NCI-H1105 treated with DMSO at 0.1 percent for 48 hours (cell line): Measurements from ENCODE around the gene SLC38A10.

Experiments used
- DNase-seq: peaks from one replicate; lab custom pipeline; 2025; lab: John Stamatoyannopoulos, UW

SLC38A10 gene

DNA sequence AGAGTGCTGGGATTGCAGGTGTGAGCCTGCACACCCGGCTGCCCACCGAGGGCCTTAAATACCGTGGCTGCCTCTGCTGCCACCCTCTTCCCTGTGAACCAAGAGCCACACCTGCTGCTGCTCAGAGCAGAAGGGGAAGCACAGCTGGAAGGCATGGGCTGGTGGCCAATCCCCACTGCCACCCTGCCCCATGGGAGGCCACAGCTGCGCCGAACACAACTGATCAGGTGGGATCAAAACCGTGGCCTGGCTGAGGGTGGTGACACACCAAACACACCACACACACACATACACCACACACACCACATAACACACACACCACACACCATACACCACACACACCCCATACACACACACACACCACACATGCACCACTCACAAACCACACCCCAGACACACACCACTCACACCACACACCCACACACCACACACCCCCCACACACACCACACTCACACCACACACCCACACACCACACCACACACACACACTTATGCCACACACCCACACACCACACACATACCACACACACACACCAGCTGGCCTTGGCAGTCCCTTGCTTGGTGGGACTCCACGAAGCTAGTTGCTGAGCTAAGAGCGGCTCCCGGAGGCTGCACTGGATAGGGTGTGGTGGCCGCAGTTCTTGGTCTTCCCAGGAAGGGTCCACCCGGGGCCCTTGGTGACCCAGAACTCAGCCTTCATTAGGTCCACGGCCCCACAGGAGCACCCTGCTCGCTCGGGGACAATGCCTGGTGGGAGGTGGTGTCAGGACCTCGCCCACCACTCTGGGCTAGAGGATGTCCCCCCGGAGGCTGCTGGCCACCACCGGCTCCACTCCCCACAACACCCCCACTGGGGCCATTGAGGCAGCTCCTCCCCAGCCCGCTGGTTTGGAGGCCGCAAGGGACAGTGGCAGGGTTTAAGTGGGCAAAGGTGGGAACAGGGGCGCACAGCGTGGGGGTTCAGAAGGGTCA lies 87.2 kb downstream of the SLC38A10 start:
- DNase-seq: no peak

DNA sequence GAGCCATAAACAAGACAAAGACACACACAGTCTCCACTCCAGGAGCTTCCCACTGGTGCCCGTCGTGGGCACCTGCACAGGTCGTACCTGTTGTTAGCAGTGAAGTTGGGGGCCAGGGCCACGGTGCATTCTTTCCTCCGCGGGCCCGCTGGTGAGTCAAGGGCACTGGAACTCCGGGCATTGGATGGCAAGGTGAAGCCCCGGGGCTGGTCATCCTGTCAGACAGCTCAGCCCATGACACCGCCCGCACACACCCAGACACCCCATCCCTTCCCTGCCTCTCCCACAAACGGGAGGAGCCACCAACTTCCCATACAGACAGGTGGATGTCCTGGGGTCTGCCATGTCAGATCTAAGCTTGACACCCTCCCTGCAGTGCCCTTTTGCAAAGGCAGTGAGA lies 88.5 kb downstream of the SLC38A10 start:
- no peak for DNase-seq

DNA sequence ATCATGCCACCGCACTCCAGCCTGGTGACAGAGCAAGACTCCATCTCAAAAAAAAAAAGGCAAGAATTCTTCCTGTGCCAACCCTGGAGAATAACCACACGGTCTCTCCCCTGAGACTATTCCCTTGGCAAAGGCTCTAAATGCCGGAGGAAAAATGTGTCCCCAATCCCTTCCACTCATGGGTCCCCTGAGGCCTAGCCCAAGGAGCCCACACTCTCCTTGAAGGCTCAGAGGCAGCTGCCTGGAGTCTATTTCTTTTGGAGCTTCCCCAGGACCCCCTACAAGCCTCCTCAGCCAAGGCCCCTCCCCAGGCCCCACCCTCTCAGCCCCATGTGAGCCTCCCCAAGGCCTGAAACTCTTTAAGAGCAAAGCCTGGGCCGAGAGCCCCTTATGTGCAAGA lies 88.9 kb downstream of the SLC38A10 start:
- DNase-seq: no peak

DNA sequence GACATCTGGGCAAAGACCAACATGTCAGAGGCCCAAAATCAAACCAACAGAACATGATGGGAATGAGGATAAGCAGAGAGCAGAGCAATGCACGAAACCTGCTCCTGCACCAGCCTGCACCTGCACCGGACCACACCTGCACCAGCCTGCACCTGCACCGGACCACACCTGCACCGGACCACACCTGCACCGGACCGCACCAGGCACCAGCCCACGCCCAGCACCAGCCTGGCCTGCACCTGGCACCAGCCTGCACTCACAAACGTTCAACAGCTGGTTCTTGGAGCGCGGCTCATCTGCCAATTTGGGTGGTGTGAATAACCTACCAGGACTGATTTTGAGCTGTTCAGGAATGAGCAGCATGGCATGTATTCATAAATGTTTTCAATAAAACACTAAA lies 90.5 kb downstream of the SLC38A10 start:
- no peak for DNase-seq

DNA sequence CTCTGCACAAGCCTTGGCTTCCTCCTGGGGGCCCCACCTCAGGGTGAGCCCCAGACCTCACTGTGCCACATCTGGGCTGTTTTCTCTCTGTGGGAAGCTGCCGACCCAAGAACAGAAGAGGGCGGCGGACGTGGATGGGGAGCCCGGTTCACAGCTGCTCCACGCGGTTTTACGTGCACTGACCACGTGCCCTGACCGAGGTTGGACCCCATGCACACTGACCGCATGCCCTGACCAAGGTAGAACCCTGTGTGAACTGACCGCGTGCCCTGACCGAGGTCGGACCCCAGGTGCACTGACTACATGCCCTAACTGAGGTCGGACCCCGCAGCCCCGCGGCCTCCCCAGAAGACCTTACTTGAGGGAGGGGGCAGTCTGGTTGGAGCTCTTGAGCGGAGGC lies 92.0 kb downstream of the SLC38A10 start:
- DNase-seq: no peak

DNA sequence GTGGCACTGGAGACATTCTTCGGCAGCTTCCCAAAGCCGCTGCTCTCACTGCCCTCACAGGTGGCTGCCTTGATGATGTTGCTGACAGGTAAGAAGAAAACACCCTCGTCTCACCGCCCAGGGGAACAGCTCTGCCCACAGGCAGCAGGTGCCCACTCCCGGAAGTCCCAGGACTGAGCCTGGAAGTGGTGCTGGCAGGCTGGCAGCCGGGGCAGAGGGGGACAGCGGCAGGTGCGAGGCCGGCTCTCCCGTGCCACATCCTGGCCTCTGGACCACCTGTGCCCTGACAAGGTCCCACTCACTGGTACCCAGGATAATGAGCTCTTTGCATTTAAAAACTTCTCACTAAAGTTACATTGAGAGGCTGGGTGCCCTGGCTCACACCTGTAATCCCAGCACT lies 92.8 kb downstream of the SLC38A10 start:
- no peak for DNase-seq

DNA sequence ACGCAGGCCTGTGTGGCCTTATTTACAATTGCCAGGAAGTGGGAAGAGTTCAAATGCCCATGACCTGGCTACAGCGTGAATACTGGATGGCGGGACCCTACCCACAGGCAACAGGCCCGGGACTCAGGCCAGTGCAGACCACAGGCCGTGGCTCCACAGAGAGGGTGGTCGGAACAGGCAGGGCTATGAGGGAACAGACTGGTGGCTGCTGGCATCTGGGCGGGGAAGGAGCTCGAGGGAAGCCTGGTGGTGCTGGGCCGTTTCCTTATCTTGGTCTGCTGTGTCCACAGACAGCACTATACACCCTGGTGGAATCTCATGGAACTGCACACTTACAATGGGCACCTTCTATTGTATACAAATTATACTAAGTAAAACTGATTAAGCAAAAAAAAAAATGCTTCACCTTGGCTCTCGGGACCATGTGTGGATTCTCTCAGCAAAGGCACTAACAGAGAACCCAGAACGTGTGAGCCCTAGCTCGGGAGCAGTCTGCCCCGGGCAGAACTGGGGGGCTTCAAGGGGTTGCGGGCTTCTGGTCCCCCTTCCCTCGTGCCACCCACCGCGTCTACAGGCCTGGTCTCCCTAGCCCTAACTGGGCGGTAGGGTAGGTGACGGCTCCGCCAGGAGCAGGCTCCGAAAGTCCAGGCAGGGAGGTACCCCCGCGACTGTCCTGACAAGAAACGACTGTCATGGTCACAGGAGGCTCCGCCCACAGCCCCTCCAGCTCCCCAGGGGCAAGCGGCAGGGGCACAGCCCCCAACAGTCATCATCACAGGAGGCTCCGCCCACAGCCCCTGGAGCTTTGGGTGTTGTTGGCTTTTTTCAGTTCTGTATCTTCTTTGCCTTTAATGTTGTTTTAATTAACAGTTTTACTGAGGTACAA lies 94.2 kb downstream of the SLC38A10 start:
- no peak for DNase-seq

DNA sequence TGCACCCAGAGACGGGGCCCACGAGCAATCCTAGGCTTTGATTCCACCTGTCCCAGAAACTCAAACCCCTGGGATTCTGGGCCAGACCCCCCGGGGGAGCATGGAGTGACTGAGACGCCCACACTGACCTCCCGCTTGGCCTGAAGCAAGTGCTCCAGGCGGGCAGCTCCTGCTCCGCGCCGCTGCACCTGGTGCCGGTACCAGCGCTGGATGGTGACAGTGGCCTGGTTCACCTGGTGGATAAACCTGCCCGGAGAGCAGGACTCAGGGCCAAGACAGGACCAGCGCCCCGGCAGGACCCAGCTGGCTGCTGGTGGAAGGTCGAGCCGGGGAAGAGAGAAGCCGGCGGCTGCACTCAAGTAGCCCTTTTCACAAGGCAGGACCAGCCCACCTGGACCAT lies 94.9 kb downstream of the SLC38A10 start:
- DNase-seq: no peak

DNA sequence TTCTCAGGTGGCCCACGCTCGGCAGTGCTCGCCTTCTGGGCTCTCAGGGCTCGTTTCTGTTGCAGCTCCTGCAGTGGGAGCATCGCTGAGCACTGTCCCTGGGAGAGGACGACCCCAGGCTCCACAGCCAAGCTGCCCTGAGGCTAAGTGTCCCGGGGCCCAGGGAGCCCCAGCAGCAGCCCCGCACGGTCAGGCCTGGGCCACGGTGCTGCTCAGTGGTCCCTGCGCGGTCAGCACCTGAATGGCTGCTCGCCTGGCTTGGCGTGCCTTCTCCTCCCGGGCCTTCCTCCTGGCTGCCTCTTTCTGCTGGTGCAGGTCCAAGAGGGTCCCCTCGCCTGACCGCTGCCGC lies 95.7 kb downstream of the SLC38A10 start:
- DNase-seq: no peak

DNA sequence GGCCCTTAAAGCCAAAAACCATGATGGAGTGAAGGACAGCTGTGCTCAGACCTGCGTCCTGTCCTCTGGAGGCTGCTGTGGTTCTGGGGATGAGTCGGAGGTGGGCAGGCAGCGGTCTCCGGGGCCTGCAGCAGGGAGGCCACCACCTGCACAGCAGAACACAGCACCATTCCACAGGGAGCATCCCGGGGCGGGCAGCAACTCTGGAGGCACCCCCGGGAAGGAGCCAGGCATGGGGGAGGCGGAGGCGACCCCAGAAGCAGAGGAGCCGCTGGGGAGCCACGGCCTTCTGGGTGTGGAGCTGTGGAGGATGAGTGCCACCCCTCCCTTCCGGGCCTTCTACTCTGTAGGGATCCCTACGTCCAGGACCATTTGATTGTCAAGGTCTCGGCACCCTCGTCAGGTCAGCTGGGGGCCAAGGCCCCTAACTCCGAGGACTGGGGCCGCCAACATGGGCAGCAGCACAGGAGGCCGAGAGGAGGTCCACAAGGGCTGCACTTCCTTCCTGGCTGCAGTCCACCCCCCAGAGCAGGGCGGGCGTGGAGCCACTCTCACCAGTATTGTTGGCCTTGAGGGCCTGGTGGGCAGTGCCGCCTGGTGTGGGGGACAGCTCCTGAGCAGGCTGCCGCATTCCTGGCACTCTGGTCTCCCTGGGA lies 96.2 kb downstream of the SLC38A10 start:
- no peak for DNase-seq

DNA sequence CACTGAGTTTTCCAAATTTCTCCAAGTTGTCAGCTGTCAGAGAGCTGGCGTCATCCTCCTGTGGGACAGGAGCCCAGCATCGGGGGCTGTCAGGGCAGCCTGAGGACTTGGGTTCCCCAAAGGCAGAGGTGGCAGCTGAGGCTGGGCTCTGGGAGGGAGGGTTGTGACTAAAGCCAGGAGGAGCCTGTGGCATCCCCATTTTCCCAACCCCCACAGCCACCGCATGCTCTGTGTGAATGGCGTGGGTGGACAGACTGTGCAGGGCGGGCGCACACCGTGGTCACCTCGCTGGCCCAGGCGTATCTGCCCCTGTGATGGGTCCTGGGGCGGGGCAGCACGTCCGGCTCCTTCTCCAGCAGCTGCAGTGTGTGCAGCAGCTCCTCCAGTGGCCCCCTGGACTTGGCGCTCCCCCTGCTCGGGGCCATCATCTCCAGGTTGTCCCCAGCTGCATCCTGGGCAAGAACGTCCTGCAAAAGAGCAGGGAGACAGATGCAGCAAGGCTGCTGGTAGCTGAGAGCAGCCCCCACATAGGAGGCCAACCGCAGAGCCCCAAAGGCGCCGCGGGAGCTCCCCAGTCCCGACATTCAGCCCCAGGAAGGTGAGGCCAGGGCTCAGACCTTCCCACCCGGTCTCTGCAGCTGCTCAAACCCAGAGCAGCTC lies 97.1 kb downstream of the SLC38A10 start:
- DNase-seq: no peak

DNA sequence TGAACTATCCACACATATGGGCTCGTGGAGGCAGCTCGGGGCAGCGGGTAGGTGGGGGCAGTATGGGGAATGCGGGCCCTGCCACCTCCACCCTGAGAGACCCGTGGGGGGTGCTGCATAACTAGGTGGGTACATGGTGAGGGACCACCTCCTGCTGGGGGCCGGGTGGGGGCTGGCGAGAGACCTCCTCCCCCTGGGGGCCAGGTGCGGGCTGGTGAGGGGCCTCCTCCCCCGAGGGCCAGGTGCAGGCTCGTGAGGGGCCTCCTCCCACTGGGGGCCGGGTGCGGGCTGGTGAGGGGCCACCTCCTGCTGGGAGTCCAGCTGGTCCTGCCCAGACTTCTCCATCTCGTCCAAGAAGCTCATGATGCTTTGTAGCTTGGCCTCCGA lies 97.7 kb downstream of the SLC38A10 start:
- no peak for DNase-seq

DNA sequence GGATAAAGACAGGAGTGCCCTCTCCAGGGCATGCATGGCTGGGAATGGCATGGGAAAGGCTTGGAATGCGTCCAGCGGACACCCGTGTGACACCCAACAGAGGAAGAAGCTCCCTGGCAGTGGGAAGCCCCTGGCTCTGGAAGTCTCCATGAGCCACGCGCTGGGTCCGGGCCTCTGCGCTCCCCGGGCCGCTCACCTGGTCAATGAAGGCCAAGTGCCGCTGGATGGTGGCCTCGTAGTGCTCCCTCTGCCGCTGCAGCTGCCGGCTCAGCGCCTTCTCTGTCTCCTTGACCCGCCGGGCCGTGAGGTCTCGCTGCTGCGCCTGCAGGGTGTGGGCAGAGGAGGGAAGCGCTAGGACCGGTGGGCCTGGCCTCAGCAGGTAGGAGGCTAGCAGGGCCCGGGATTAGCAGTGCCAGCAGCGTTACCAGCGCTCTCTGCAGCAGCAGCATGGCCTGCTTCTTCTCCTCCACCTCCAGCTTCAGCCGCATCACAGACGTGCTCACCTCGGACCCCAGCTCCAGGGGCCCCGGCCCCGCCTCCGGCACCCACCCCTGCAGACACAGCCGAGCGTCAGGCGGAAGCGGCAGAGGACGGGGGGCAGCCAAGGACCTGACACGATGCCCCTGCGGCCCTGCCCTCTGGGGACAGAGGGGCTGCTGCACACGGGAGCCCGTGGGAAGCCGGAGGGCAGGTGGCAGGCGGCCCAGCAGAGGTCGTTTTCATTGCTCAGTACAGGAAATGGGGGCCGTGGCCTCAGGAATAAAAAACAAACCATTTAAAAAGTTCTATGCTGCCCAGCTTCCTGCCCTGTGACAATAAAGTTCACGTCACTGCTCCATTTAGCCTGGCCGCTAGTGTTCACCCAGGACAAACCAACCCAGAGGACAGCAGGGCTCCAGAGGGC lies 98.3 kb downstream of the SLC38A10 start:
- no peak for DNase-seq

DNA sequence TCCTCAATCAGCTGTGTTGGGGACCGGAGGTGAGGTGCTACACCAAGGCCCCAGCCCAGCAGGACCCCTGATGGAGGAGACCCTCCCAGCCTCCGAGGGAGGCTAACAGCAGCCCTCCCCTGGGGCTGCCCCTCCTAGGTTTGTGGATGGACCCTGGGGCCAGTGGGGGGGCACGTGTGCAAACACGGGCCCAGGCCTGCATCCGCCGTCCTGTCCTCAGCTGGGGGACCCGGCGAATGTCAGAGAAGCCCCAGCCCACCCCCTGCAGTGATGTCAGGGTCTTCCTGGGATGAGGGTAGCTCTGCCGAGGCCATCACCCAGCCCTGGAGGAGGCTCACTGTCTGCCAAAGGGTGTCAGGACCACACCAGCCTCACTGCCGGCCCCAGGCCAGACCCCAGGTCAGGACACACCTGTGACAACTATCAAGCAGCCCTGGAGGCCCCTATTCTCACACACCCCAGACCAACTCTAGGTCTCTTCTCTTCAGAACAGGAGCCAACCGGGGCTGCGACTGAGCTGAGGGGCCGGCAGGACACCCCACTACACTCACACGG lies 99.1 kb downstream of the SLC38A10 start:
- DNase-seq: no peak
